ENCODE data around the gene EDEM3. TPM values are rescaled to one million over a fixed set of nuclear protein-coding genes. Genes with fewer than 3 reads are reported as not detected.
A peak's percentile ranks its signal among the peaks of the same experiment; 100 is the strongest.

The EDEM3 gene
- polyA plus RNA-seq, 3 donors from 2014 or later = 4.8 to 8.0 (median 6.1) TPM

GRCh38 chr1:184761969-184762485 lies 7.4 kb upstream of the EDEM3 start:
- no peak for DNase-seq
- Mint-ChIP-seq H3K27ac (no peak overlapping the region), H3K9me3 (no peaks in the 10 kb centered on the region), H3K36me3 (no peaks in the 10 kb centered on the region), H3K4me1 (no peaks in the 10 kb centered on the region), H3K4me3 (no peak overlapping the region), H3K27me3 (ENCODE audit: low read depth in 3 of 3) (peaks cover 0 to 2% (median 0%) of the 10 kb centered on the region in 3 donors)

GRCh38 chr1:184759651-184760050 lies 5.0 kb upstream of the EDEM3 start:
- Mint-ChIP-seq H3K4me3 (no peak overlapping the region), H3K4me1 (peaks cover 15 to 16% of the 10 kb centered on the region in 2 donors), H3K27ac (no peak overlapping the region), H3K9me3 (no peaks in the 10 kb centered on the region), H3K27me3 (ENCODE audit: low read depth in 3 of 3) (peaks cover 0 to 8% (median 2%) of the 10 kb centered on the region in 3 donors), H3K36me3 (no peaks in the 10 kb centered on the region)
- no peak for DNase-seq

- no peaks in the 10 kb centered on the region for H3K36me3 Mint-ChIP-seq
- no peak overlapping the region for H3K27ac Mint-ChIP-seq
- no peak for DNase-seq
- no peaks in the 10 kb centered on the region for H3K9me3 Mint-ChIP-seq
- no peak overlapping the region for H3K4me3 Mint-ChIP-seq
- peaks cover 15 to 16% of the 10 kb centered on the region in 2 donors for H3K4me1 Mint-ChIP-seq
- peaks cover 1 to 12% (median 2%) of the 10 kb centered on the region in 3 donors for H3K27me3 Mint-ChIP-seq (ENCODE audit: low read depth in 3 of 3)
These were observed 4.5 kb upstream of the EDEM3 start for GRCh38 chr1:184759112-184759511.

- H3K9me3 Mint-ChIP-seq = no peaks in the 10 kb centered on the region
- H3K4me3 Mint-ChIP-seq = no peak overlapping the region
- H3K27ac Mint-ChIP-seq = no peak overlapping the region
- peaks cover 27 to 28% of the 10 kb centered on the region in 2 donors for H3K4me1 Mint-ChIP-seq
- no peaks in the 10 kb centered on the region for H3K36me3 Mint-ChIP-seq
- no peak for DNase-seq
- H3K27me3 Mint-ChIP-seq (ENCODE audit: low read depth in 3 of 3) = peaks cover 0 to 13% (median 1%) of the 10 kb centered on the region in 3 donors
These were observed 3.2 kb upstream of the EDEM3 start for GRCh38 chr1:184757891-184758290.

- peaks cover 0 to 14% (median 1%) of the 10 kb centered on the region in 3 donors for H3K27me3 Mint-ChIP-seq (ENCODE audit: low read depth in 3 of 3)
- peaks cover 28 to 33% of the 10 kb centered on the region in 2 donors for H3K4me1 Mint-ChIP-seq
- no peaks in the 10 kb centered on the region for H3K9me3 Mint-ChIP-seq
- H3K27ac Mint-ChIP-seq = no peak overlapping the region
- H3K36me3 Mint-ChIP-seq = no peaks in the 10 kb centered on the region
- H3K4me3 Mint-ChIP-seq = no peak overlapping the region
- no peak for DNase-seq
These were observed 2.7 kb upstream of the EDEM3 start for GRCh38 chr1:184757406-184757805.

GRCh38 chr1:184755226-184756065 lies 788 bp upstream of the EDEM3 start:
- peak overlapping the region; percentile 89 to 95 (median 92) for H3K27ac Mint-ChIP-seq
- H3K27me3 Mint-ChIP-seq (ENCODE audit: low read depth in 3 of 3) = peaks cover 0 to 14% (median 1%) of the 10 kb centered on the region in 3 donors
- H3K36me3 Mint-ChIP-seq = no peaks in the 10 kb centered on the region
- H3K4me3 Mint-ChIP-seq = peak overlapping the region; percentile 94 to 97 (median 95)
- DNase-seq = no peak
- H3K9me3 Mint-ChIP-seq = no peaks in the 10 kb centered on the region
- peaks cover 29 to 48% of the 10 kb centered on the region in 2 donors for H3K4me1 Mint-ChIP-seq

- Mint-ChIP-seq H3K4me3 (peak overlapping the region; percentile 94 to 97 (median 95)), H3K27ac (peak overlapping the region; percentile 89 to 95 (median 92)), H3K27me3 (ENCODE audit: low read depth in 3 of 3) (peaks cover 0 to 14% (median 1%) of the 10 kb centered on the region in 3 donors), H3K9me3 (no peaks in the 10 kb centered on the region), H3K36me3 (no peaks in the 10 kb centered on the region), H3K4me1 (peaks cover 29 to 48% of the 10 kb centered on the region in 2 donors)
- DNase-seq = peak in 1 of 3 donors; percentile 3
These were observed 816 bp downstream of the EDEM3 start for GRCh38 chr1:184753608-184754475.

GRCh38 chr1:184753117-184753516 lies 1.5 kb downstream of the EDEM3 start:
- no peaks in the 10 kb centered on the region for H3K36me3 Mint-ChIP-seq
- H3K9me3 Mint-ChIP-seq = no peaks in the 10 kb centered on the region
- H3K4me1 Mint-ChIP-seq = peaks cover 29 to 48% of the 10 kb centered on the region in 2 donors
- H3K4me3 Mint-ChIP-seq = peak overlapping the region; percentile 94 to 97 (median 95)
- peaks cover 0 to 14% (median 1%) of the 10 kb centered on the region in 3 donors for H3K27me3 Mint-ChIP-seq (ENCODE audit: low read depth in 3 of 3)
- no peak for DNase-seq
- peak overlapping the region in 4 of 6 donors; percentile 89 to 95 (median 90) for H3K27ac Mint-ChIP-seq

- peaks cover 0 to 14% (median 1%) of the 10 kb centered on the region in 3 donors for H3K27me3 Mint-ChIP-seq (ENCODE audit: low read depth in 3 of 3)
- H3K9me3 Mint-ChIP-seq = no peaks in the 10 kb centered on the region
- peaks cover 29 to 48% of the 10 kb centered on the region in 2 donors for H3K4me1 Mint-ChIP-seq
- DNase-seq = no peak
- peak overlapping the region; percentile 94 to 97 (median 95) for H3K4me3 Mint-ChIP-seq
- H3K27ac Mint-ChIP-seq = peak overlapping the region in 2 of 6 donors; percentile 24 to 40
- H3K36me3 Mint-ChIP-seq = no peaks in the 10 kb centered on the region
These were observed 2.0 kb downstream of the EDEM3 start for GRCh38 chr1:184752656-184753055.

GRCh38 chr1:184748740-184749139 lies 5.9 kb downstream of the EDEM3 start:
- Mint-ChIP-seq H3K4me3 (no peak overlapping the region), H3K36me3 (no peaks in the 10 kb centered on the region), H3K27me3 (ENCODE audit: low read depth in 3 of 3) (peaks cover 0 to 1% (median 0%) of the 10 kb centered on the region in 3 donors), H3K9me3 (no peaks in the 10 kb centered on the region), H3K27ac (no peak overlapping the region), H3K4me1 (peaks cover 21 to 54% of the 10 kb centered on the region in 2 donors)
- DNase-seq = no peak

GRCh38 chr1:184747089-184747955 lies 7.3 kb downstream of the EDEM3 start:
- no peak overlapping the region for H3K27ac Mint-ChIP-seq
- H3K4me1 Mint-ChIP-seq = peaks cover 23 to 53% of the 10 kb centered on the region in 2 donors
- H3K9me3 Mint-ChIP-seq = no peaks in the 10 kb centered on the region
- DNase-seq = no peak
- no peaks in the 10 kb centered on the region for H3K36me3 Mint-ChIP-seq
- no peak overlapping the region for H3K4me3 Mint-ChIP-seq
- H3K27me3 Mint-ChIP-seq (ENCODE audit: low read depth in 3 of 3) = no peaks in the 10 kb centered on the region

GRCh38 chr1:184745929-184746638 lies 8.6 kb downstream of the EDEM3 start:
- H3K4me1 Mint-ChIP-seq = peaks cover 24 to 51% of the 10 kb centered on the region in 2 donors
- no peak overlapping the region for H3K4me3 Mint-ChIP-seq
- peak in 1 of 3 donors; percentile 3 for DNase-seq
- H3K36me3 Mint-ChIP-seq = no peaks in the 10 kb centered on the region
- H3K27me3 Mint-ChIP-seq (ENCODE audit: low read depth in 3 of 3) = no peaks in the 10 kb centered on the region
- H3K9me3 Mint-ChIP-seq = no peaks in the 10 kb centered on the region
- H3K27ac Mint-ChIP-seq = peak overlapping the region in 4 of 6 donors; percentile 19 to 37 (median 30)

Measured in immature natural killer cell (primary cell).